Choroid plexus epithelial cell (primary cell): Measurements from ENCODE around the gene SHCBP1.

Source experiments
- DNase-seq: peaks from one replicate; pipeline ENCODE4 v3.0.0-alpha.2; 2010; ENCODE audit warnings: low read depth
- H3K4me3 ChIP-seq: 2 replicates; pipeline ENCODE4 v1.5.1; 2011; ENCODE audit warnings: low read depth, mild to moderate bottlenecking, control low read depth, low read length, moderate library complexity
- CTCF ChIP-seq: conservative IDR thresholded peaks from 2 replicates; pipeline ENCODE4 v1.5.1; 2011; ENCODE audit warnings: low read depth, mild to moderate bottlenecking, control low read depth, inconsistent platforms, low read length, moderate library complexity

SHCBP1 gene

GRCh38 chr16:46621006-46621933, at the start of gene SHCBP1:
TSS of gene SHCBP1 (minus strand) at chr16:46621379. CDS start at chr16:46621359, 20 bp downstream.
- peak; percentile 87 for DNase-seq
- H3K4me3 ChIP-seq = peak within 1 kb of the TSS; percentile 87
- TF ChIP-seq CTCF = no peak

DNA sequence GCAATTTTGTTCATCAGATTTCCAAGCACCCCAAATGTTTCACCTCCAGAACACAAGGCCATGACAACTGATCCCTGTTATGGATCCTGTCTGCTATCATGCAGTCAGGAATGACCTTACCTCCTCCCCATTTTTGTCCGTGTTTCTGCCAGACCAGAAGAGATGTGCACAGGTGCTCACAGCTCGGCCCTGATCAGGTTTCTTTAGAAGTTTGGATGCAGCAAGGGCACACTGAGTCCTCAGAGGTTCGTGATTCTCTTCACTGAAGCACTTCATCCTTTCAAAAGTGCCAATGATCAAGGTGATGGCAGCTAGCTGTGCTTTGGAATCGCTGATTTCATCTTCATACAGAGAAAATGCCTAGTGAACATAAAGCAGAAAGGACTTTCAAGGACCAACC, 40.9 kb upstream of the SHCBP1 start:
- TF ChIP-seq CTCF = no peak
- H3K4me3 ChIP-seq = no peak overlapping the region
- no peak for DNase-seq

DNA sequence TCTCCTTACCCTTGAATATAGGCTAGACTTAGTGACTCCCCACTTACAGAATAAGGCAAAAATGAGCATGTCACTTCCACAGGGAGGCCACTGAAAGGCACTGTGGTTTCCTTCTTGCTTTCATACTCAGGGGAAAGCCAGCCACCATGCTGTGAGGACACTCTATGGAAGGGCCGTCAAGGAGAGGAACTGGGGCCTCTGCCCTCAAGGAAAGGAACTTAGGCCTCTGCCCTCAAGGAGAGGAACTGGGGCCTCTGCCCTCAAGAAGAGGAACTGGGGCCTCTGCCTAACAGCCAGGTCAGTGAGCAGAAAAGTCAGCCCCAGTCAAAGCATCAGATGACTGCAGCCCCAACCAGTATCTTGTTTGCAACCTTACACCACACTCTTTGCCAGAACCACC, 37.7 kb upstream of the SHCBP1 start:
- TF ChIP-seq CTCF = peak; percentile 6
- peak; percentile 43 for DNase-seq
- no peak overlapping the region for H3K4me3 ChIP-seq

- no peak for DNase-seq
- TF ChIP-seq CTCF = no peak
- H3K4me3 ChIP-seq = no peak overlapping the region
Observed at GRCh38 chr16:46651305-46651704, 30.1 kb upstream of the SHCBP1 start.

- H3K4me3 ChIP-seq = no peak overlapping the region
- TF ChIP-seq CTCF = no peak
Observed at GRCh38 chr16:46650254-46650623, 29.1 kb upstream of the SHCBP1 start.

DNA sequence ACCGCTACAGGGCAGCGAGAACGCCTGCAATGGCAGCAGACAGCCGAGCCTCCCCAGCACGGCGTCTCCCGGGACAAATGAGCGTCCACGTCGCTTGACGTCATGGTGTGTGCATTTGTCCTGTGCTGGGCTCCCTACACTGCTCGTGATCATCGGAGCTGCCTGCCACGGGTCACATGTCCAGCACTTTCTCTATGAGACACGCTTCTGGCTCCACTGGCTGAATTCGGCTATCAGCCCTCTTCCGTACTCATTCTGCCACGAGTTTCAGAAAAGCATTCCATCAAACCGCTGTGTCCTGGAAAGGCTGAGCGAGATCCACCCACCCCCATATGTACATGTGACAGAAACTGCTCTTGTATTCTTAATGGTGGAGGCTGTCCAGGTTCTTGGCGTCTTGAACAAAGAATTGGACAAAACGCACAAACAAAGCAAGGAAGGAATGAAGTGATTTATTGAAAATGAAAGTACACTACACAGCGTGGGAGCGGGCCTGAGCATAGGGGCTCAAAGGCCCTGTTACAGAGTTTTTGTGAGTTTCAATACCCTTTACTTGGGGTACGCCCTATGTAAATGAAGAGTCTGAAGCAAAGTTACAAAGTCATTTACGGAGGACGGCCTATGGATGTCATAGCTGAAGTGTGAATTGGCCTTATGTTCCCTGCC, 28.5 kb upstream of the SHCBP1 start:
- DNase-seq = no peak
- no peak for TF ChIP-seq CTCF
- H3K4me3 ChIP-seq = no peak overlapping the region

More at GRCh38 chr16:46650254-46650623, 29.1 kb upstream of the SHCBP1 start:
- peak; percentile 16 for DNase-seq
